GM19025 (cell line): ENCODE measurements around the gene ATF6B.

Source experiments
- ATAC-seq: cut with Tn5 transposase; IDR thresholded peaks from one replicate; pipeline ENCODE4 v1.9.1; 2021; ENCODE audit warnings: mild to moderate bottlenecking, low read depth, moderate library complexity; ENCODE audit not compliant: unreplicated experiment

Gene ATF6B

DNA sequence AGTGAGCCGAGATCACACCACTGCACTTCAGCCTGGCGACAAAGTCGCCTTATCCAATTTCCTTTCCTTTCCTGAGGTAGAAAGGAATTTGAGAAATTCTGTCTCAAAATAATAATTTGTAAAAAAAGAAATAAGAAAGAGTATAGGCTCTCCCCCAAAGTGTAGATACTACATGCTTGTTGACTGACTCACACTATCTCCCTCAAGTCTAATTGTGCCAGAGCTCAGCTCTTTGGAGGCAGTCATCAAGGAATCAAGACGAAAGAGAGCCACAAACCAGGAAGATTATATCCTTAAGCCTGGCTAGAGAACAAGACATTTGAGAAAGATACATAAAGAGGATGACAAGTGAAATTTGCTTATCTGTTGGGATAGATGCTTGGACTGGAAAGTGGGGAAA is 5.7 kb upstream of the ATF6B start:
- ATAC-seq: no peak

DNA sequence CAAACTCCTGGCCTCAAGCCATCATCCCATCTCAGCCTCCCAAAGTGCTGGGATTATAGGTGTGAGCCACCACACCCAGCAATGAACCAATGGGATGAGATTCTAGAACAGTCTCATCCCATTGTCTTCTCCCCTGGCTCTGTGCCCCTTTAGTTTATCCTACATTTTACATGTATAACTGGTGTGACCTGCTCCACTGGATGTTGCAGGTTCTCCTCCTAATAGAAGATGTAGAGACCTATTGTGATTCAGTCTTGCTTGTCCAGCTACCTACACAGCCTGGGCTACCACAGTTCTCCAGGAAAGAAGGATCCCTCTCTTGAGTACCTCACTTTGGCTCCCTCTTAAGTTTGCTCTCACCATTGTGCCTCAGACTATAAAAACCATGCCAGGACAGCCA is 4.1 kb upstream of the ATF6B start:
- ATAC-seq: no peak

DNA sequence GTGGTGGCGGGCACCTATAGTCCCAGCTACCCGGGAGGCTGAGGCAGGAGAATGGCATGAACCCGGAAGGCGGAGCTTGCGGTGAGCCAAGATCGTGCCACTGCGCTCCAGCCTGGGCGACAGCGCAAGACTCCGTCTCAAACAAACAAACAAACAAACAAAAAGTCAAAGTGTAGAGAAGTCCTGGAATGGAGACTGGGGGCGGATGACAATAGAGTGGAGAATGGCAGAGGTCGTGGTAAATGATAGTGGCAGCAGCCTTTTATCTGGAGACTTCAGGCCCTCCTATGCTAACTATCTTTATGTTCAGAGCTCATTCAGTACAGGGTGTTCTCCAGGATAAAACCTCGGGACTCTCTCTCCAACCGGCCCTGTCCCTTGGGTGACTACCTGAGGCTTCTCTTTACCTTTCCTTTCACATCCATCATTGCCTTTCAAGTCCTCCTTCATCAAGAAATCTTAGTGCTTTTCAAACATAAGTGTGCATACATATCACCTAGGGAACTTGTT is 3.4 kb upstream of the ATF6B start:
- ATAC-seq: no peak

DNA sequence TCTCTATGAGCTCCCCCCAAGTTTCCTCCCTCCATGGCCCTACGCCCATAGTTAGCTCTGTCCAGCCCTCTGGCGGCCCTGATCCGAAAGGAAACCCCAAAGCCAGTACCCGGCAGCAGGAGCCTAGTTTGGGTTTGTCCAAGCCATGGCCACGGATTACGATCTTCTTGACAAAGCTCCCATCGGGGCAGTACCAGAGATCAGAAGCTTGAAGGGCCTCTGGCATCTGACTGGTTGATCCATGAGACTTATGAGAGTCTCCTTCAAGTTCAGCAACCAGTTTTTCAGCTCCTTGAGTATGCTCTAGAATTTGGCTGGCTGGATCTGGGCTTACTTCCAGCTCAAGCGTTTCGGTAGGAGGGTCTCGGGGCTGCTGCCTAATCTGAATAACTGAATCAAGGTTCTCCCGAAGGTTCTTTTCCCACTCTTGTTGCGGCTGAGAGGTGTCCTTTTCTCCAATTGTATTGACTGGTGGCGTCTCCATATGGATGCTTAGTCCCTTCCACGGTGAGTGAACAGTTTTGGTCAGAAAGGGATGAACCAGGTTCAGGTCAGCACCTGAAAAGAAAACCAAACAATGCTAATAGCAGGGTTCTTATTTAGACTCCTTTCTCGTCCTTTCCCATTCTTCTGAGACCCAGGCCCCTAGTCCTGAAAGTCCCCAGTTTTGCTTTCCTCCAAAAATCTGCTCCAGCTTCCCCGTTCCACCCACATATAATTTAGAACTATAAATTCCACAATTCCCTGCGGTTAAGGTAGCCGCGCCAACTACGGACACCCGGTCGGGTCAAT is 1.4 kb upstream of the ATF6B start:
- ATAC-seq: no peak

DNA sequence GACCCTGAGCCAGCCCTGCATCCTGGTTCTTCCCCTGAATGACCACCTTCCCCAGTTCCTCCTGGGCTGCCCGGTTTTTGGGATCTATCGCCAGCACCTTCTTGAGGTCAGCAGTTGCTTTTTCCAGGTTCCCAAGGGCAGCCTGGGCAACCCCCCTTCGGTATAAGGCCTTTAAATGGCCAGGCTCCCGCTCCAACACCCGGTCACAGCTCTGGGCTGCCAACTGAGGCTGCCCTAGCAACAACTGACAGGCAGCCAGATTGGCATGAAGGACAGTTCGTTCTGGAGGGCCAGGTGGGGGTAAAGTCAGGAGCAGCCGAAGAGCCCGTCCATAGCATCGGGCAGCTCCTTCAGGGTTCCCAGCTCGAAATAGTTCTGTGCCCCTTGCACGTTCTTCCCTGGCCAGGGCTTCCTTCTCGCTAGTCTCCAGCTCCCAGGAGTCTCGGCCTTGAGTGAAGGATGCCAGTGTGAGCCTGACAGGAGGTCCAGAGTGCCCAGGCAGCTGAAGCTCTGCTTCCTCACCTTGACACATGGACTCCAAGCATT is 778 bp upstream of the ATF6B start:
- ATAC-seq: no peak

DNA sequence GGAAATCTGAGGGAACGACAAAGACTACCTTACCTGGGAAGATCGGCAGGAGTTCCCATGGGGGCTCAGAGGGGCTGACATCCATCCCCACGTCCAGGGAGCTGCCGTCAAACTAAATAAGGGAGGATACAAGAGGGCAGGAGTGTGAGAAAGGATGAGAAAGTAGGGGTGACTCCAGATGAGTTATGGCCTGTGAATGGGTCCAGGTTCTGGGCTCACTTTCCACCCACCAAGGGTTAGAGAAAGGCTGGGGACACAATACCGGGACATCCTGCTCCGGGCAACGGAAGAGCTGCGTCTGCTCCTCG is 683 bp downstream of the ATF6B start:
- ATAC-seq: no peak

DNA sequence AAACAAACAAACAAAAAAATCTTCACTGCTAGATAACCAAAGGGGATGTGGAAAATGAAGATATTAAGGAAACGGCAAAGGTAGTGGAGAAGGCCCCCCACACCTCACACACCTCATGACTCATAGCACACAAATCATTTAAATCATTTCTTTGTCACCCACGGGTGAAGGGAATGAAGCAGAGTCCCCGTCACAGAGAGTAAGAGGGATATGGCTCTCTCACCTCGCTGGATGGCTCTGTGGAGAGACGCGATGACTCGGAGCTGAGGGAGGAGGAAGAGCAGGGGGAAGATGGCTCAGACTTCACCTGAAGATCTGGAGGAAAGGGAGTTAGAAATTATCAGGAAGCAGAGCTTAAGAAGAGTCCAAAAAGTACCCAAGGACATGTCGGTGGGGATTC is 1.2 kb downstream of the ATF6B start:
- no peak for ATAC-seq

DNA sequence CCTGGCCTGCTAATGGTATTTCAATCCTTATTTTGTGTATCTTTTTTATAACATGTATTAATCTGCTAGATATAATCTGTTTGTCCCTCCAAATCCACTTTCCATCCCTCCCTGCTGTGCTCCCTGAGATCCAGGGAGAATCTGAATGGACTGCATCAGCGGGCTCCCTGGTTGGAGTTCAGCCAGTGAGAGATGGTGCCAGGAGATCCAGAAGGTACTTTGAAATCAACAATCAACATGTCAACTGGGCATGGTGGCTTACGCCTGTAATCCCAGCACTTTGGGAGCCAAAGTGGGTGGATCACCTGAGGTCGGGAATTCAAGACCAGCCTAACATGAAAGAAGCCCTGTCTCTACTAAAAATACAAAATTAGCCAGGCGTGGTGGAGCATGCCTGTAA is 4.4 kb downstream of the ATF6B start:
- no peak for ATAC-seq

DNA sequence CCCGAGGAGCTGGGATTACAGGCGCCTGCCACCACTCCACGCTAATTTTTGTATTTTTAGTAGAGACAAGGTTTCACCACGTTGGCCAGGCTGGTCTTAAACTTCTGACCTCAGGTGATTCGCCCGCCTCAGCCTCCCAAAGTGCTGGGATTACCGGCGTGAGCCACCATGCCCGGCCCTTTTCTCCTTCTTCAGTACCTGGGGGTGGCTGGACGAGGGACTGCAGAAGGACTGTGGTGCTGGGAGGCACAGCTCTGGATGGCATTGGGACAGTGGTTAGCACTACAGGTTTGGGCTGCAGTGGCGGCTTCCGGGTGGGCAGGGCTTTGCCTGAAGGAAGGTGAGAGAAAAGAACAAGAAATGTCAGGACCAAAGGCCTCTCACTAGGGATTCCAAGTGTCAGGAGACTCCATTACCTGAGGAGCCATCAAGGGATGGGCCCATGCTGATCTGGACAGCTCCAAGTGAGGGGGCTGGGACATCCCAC is 7.4 kb downstream of the ATF6B start:
- ATAC-seq: no peak

DNA sequence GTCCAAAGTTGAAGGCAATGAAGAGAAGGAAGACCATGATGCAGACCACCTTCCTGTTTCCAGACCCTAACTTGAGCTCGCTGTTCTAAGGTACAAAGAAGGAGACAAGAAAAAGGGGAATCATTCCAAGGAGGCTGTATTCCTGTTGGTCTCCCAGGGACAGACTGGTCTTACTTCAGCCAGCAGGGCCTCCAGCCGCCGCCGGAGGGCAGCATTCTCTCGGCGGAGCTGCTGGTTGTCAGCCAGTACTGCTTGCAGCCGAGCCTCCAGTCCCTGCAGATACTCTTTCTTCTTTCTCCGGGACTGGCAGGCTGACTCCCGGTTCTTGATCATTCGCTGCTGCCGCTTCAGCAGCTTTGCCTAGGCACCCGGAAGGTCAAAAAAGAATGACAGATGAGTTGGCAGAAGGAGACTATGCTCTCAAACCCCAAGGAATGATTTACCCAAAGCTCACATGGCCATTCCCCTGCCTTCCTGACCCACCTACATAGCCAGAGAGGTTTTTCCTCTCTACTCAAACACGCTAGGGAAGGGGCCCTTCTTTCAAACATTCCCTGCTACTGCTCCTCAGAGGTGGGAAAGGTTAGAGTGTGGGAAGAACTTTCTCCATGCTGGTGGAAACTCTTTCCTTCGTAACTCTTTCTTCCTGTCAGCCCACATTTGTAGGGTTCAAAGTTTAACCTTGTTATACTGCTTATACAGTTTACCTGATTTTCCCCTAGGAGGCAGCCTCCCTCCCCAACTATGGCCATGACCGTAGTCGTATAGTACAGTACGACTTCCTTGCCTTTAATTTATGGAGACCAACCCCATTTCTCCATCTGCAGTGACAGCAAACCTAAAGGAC is 9.0 kb downstream of the ATF6B start:
- ATAC-seq: no peak

DNA sequence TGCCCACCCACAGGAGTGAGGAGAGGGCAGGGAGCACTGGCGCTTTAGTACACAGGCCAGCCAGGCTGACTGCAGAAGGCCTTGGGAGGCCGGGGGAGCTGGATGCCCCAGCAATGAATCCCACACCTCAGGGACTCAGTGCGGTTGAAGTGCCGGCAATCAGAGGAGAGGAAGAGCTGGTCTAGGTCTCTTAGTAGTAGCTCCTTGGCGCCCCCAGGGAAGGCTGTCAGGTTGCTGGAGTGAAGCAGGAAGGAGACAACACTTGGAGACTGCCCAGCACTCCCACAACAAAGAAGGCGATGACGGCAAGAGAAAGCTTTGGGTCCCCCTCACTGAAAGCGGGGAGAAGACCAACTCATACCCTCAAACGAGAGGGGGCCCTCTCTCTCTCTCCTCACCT is 10.6 kb downstream of the ATF6B start:
- no peak for ATAC-seq

DNA sequence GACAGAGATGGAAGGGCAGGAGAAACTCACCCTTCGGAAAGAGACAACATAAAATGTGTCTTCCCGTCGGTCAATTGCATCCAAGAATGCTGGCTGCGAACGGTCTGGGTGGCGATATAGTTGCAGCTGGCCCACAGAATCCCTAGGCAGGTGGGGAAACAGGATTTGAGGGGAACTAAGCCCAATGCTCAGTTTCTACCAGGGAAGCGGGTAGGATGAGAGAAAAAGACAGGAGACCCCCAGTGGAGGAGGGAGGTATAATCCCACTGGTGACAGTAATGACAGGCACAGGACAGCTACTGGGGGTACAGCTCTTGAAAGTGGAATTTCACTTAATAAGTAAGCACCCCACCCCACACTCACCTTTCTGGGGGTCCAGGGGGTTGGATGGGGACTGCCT is 11.4 kb downstream of the ATF6B start:
- no peak for ATAC-seq

DNA sequence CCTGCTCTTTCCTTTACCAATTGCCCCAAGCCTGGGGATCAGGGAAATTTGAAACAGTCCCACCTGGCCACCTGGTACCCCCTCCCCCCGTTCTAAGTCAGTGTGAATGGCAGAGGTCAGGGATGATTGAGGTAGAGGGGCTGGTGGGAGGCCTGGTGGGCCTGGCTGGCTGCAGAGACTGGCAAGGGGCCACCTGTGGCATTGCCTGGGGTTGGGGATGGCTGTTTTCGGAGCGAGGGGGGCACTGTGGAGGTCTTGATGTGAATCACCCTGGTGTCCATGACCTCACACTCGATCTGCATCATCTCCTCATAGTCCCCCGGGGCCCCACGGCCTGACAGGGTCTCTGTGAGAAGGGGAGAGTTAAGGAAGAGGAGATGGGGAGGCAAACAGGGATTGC is 12.4 kb downstream of the ATF6B start:
- no peak for ATAC-seq

DNA sequence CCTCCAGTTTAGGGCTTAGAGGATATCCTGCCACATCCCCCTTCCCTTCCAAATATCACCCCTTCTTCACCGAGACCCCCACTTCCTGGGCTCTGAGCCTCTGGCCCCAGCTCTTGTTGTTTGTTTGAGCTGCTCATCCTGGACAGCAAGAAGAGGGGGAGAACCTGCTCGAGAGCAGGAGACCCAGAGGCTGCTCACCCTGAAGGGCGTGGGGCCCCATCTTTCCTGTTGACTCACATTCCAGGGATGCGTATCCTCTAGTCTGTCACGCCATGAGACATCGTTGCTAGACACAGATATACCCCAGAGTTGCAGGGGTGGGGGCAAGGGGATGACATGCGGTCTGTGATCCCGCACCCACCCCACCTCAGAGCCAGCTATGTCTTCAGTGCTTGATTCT is 13.2 kb downstream of the ATF6B start:
- no peak for ATAC-seq

DNA sequence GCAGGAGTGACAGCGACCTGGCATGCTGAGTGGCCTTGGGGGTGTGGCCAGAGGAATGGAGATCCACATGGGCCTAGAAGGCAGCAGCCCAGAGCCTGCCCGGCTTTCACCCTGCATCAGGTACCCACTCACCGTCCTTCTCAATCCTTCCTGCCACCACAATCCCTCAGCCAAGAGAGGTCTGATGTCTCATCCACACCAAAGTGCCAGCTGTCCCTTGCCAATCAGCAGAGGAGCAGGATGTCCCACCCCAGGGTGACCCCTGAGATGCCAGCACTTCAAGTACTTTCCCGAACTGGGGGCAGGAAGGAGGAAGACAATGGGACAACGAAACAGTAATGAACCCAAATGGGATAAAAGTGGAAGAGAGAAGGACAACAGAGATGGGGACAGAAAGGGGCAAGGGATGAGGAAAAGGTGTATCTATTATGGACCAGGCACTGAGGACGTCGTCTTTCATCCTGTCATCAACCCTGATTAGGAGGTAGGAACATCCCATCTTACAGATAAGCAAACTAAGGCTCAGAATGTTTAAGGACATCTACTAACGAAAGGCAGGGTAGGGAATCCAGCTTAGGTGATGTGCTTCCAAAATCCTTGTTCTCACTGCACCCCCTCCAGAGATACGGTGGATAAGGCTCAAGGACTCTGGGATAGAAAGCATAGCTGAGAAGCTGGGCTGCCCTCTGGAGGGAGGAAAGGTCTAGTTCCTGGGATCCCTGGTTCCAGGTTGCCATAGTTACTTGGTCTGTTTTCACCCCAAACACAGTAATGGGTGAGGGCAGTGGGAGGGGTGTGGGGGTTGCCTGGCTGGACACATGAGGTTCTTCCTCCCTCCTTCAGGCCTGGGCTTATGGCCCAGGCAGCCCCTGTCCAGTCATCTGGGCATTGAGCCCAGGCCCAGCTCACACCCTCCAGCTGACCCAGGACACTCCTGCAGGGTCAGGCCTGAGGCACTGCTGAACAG is 14.4 kb downstream of the ATF6B start:
- ATAC-seq: no peak

DNA sequence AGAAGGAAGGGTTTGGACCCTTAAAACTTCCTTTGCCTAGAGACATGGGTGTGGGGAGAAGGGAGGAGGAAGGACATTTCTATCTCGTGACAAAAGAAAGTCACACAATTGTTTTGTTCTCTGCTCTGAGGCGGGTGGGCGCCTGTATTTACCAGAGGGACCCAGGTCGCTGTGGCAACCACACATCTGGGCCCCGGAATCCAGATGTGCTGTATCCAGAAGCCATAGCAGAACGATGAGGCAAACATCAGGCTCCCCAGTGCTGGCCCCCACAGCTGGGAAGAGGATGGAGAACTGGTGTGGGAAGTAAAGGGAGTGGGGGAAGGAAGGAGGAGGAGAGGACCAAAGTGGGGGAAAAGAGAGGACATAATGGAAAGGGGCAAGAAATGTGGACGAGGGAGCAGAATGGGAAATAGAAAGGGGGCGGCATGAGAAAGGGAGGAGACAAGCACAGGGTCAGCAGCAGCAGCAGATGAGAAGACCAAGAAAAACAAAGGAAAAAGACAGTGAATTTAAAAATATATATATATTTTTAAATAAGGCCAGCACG is 15.5 kb downstream of the ATF6B start:
- no peak for ATAC-seq

DNA sequence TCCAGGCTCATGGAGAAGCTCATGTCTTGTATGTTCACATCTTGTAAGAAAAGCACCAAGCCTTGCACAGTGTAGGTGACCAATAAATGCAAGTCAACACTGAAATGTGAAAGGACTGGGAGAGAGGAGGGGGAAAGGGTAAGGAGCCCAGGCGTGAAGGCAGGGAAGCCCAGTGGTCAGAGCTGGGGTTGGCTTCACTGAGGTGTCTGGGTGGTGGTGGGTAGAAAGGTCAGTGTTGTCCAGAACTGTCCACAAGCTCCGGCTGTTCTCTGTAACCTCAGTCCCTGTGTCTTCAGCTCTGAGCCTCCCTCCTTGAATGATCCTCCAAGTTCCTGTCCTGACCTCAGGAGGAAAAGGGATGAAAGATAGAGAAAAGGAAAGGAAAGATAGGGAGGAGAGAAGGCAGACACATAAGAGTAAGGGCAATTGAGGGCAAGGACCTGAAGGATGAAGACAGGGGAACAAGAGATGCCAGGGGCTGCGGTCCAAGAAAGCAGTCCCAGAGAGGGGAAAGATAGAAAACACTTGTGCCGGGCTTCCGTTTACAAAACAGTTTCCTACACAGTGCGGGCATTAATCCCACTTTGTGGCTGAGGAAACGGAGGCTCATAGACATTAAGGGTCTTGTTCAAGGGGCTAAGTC is 16.5 kb downstream of the ATF6B start:
- ATAC-seq: no peak

DNA sequence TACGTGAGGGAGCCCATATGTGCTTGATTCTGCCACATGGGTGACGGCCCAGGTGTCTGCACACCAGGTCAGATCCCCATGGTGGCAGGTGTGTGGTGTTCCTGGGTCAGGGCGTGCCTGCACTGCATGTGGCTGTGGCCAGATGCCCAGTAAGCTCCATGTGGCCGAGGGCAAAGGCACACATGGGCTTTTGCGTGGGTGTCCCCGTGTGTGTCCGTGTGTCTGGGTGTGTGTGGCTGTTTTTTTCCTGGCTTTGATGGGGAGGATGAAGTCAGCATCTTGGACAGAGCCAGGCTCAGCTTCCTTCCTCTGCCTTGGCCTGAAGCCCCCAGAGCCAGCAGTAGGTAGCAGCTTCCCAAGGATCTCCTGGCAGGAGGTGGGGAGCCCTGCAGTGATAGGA is 17.4 kb downstream of the ATF6B start:
- no peak for ATAC-seq

DNA sequence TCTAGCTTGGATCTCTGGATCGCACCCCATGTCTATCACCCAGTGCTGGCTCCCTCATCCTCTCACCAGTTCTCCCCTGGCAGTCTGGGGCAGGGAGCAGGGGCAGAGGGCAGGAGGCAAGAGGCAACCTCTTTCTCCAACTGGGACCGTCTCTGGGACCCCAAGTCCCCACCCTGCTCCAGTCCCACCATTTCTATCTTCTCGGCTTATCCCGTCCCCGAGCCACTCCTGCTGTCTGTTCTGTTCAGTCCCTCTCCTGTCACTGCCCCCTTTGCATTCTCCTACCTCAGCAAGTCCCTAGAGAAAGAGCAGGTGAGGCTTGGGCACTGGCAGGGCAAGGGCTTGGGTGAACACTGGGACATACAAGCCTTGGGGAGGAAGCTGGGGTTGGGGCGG is 18.3 kb downstream of the ATF6B start:
- ATAC-seq: no peak
